HEK293T (cell line): ENCODE results near the gene SLC5A1.

Experiments
- ARNT ChIP-seq: fragments of 450-650 bp; IDR thresholded peaks from 2 replicates; pipeline ENCODE4 v1.6.1; 2017; ENCODE audit warnings: mild to moderate bottlenecking
- BHLHE40 ChIP-seq: fragments of 450-650 bp; IDR thresholded peaks from 2 replicates; pipeline ENCODE4 v1.6.1; 2016; ENCODE audit warnings: mild to moderate bottlenecking, moderate library complexity, borderline replicate concordance
- CTBP1 ChIP-seq: fragments of 450-650 bp; IDR thresholded peaks from 2 replicates; pipeline ENCODE4 v1.6.1; 2016; ENCODE audit warnings: borderline replicate concordance
- ELF4 ChIP-seq: fragments of 450-650 bp; IDR thresholded peaks from 2 replicates; pipeline ENCODE4 v1.6.1; 2017; ENCODE audit warnings: antibody characterized with exemption
- FOXM1 ChIP-seq: fragments of 450-650 bp; IDR thresholded peaks from 2 replicates; pipeline ENCODE4 v1.6.1; 2017; ENCODE audit warnings: mild to moderate bottlenecking, borderline replicate concordance
- LEF1 ChIP-seq: fragments of 450-650 bp; IDR thresholded peaks from 2 replicates; pipeline ENCODE4 v1.6.1; 2017; ENCODE audit warnings: mild to moderate bottlenecking, borderline replicate concordance
- NFRKB ChIP-seq: fragments of 450-650 bp; IDR thresholded peaks from 2 replicates; pipeline ENCODE4 v1.6.1; 2016; ENCODE audit warnings: mild to moderate bottlenecking, moderate library complexity
- SP1 ChIP-seq: fragments of 450-650 bp; IDR thresholded peaks from 2 replicates; pipeline ENCODE4 v1.6.1; 2017
- TARDBP ChIP-seq: fragments of 450-650 bp; IDR thresholded peaks from 2 replicates; pipeline ENCODE4 v1.6.1; 2016

DNA sequence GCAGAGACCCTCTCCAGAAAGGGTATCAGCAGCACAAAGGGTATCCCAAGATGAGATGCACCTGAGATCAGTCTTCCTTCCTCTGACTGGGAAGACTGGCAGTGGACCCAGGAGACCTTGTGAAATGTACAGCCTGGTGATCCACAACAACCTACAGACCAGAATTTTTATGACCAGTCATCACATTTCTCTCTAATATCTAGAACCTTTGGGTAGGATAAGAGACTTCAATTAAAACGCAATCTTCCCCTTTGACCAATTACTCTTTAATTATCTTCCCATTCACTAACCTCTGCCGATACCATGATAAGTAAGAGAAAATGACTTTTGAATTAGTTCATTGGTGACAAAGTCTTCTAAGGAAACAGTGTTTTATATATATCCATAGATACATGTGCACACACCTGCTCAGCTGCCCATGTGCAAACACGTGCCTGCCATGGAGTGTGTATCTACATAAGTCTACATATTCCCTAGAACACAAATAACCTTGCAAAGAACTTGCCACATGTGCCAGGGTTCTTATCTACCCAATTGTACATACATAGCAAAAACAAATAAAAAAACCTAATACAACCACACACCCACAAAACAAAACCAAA is 44.2 kb upstream of the SLC5A1 start:
- no peak for TF ChIP-seq ELF4
- TF ChIP-seq NFRKB: no peak
- no peak for TF ChIP-seq LEF1
- no peak for TF ChIP-seq SP1
- no peak for TF ChIP-seq TARDBP
- no peak for TF ChIP-seq BHLHE40
- no peak for TF ChIP-seq CTBP1
- no peak for TF ChIP-seq FOXM1
- no peak for TF ChIP-seq ARNT
